Stimulated activated naive CD8-positive, alpha-beta T cell treated with anti-CD3 and anti-CD28 coated beads, Interleukin-15, Interleukin-2, amounts not matched to agents 100 U/mL and 50 U/mL, for 24 hours (primary cell): ENCODE data around the gene PPFIA2.

Experiments
- ATAC-seq: fragments of 150-1000 bp; cut with Tn5 transposase; one replicate; pipeline ENCODE4 v1.10.0; 2021
- DNase-seq: peaks from one replicate; pipeline ENCODE4 v3.0.0; 2021

Gene PPFIA2

DNA sequence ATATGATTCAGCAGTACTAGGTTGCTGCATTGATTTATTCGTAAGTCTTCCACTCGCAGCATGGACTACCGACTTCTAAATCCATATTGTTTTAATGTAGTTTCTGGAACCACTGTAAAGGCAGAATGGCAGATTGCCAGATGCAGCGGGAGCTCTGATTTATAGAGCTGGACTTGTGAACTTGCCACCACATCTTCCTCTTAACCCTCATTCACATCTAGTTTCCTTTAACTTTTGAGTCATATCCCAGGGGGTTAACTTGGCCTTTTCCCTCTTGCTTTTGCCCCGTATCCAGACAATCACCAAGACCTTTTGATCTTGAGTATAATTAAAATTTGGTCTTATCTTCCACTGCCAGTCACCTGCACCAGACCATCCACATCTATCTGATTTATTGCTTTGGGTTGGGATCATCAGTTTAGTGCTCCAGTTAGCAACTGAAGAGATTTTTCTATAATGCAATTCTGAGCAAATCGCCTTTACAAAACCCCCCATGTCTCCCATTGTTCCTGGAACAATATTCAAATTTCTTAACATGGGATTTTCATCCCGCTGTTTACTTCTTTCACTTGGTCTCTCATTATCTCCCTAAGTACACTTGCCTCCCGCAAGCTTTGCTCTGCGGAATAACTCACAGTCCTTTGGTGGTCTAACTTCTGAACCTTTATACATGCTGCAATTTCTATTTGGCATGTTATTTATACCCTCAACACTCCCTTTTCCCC, 550.8 kb downstream of the PPFIA2 start:
- DNase-seq, result no peak

More for the DNA sequence above, 550.8 kb downstream of the PPFIA2 start:
- ATAC-seq, result no peak
